HG03060 (cell line): ENCODE data around the gene IL36A.

Experiments
- ATAC-seq: cut with Tn5 transposase; IDR thresholded peaks from one replicate; pipeline ENCODE4 v1.9.1; 2021; ENCODE audit warnings: low read depth, moderate number of reproducible peaks; ENCODE audit not compliant: unreplicated experiment

The IL36A gene

DNA sequence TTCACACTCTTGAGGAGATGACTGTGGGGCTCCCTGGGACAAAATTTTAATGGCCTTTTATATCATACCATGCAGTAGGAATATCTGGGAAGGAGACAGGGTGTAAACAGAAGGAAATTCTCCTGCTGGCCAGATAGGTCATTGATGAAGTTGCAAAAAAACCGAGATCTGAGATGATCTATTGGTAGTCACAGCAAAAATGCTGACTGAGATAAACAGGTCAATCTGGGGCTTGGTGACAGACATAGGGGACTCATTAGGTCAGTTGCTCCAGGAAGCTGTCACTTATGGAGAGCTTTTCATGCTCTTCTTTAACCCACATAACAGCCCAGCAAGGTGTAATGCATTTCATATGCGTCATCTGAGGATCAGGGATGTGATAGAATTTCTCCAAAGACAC, 2.6 kb upstream of the IL36A start:
- ATAC-seq = no peak

DNA sequence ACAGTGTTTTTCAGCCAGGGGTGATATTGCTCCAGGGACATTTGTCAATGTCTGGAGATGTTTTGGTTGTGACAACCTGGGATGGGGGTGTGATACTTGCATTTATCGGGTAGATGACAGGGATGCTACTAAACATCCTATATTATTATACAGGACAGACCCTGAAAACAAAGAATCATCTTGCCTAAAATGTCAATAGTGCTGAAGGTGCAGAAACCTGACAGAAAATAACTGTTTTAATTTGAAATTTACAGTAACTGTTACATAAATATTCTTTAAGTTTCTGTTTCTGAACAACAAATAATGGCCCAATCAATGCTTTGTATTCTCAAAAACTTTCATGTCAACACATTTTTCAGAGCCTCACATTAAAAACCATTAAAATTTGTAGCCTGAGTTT, 2.0 kb downstream of the IL36A start:
- no peak for ATAC-seq

GRCh38 chr2:113009622-113010021, 4.4 kb downstream of the IL36A start:
- ATAC-seq = no peak

DNA sequence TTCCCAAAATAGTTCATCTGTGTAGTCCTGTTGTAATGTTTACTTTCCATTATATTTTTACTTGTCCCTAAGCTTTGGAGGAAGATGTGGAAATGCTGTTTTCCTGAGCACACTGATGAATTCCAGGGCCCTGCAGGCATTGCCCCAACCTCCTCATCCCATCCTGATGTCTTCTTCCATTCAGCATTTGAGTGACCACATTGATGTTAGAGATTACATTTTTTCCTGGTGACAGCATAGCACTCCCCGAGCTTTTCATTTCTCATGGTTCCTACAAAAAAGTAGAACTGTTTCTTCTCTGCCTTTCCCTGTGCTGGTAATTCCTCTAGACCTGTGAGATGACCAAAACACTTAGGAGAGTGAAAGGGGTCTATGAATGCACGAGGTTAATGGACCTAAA, 4.8 kb downstream of the IL36A start:
- no peak for ATAC-seq

GRCh38 chr2:113011108-113011507, 5.8 kb downstream of the IL36A start:
- no peak for ATAC-seq

- no peak for ATAC-seq
Measured at GRCh38 chr2:113012436-113013335, 7.4 kb downstream of the IL36A start.

DNA sequence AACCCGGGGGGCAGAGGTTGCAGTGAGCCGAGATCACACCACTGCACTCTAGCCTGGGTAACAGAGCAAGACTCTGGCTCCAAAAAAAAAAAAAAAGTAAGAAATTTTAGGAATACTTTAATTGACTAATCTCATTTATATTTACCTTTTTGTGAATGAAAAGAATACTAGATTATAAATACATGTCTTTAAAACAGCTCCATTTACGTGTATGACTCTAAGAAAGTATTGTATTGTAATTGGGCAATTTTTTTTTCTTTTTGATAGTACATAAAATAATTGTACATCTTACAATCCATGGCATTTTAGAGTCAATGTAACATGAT, 8.0 kb downstream of the IL36A start:
- ATAC-seq = no peak

- no peak for ATAC-seq
Measured at GRCh38 chr2:113014067-113014466, 8.8 kb downstream of the IL36A start.

DNA sequence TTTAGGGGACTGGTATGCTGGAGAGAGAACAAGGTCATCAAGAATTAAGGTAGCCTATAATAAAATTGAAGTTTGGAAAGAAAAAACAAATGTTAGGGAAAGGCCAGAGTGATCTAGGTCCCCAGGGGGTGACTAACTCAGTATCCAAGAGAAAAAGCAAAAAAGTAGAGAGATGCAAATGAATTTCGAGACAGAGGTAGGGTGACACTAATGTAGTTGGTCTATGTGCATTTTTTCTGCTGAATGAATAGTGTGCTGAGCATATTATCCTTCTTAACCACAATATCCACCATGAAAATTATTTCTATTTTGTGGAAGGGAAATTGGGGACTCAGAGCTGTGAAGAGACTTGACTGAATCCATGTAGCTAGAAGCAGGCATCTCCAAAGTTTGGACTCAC, 9.8 kb downstream of the IL36A start:
- no peak for ATAC-seq

DNA sequence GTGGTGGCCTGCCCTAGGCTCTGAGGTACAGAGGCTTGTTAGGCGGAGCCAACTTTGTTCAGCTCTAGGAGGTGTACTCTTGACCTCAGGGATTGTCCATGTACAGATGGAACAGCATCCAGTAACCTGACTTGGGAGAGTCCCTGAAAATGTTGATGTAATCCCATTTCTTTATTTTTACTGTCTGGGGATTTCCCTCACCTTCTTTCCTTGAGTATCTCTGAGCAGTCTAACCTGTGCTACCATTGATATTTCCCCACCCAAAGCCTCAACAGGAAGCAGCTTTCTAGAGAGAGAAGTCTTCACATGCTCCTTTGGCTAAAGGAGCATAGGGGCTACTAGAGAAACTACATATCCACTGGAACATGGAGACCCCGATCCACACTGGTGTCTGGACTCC, 10.4 kb downstream of the IL36A start:
- no peak for ATAC-seq

DNA sequence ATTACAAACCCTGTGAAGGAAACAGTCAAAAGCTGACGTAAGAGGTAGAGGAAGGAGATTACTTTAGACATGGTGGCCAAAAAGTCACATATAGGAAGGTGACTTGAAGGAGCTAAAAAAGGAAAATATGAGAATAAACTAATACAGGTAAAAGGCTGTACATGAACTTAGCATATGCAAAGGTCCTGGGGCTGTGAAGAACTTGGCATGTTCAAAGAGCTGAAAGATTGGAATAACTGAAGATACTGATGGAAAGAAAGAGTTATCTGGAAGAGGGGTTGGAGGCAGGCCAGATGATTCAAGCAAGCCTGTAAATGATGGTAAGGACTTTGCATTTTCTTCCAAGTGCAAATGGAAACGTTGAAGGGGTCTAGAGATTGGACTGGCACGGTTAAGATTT, 13.2 kb downstream of the IL36A start:
- no peak for ATAC-seq

DNA sequence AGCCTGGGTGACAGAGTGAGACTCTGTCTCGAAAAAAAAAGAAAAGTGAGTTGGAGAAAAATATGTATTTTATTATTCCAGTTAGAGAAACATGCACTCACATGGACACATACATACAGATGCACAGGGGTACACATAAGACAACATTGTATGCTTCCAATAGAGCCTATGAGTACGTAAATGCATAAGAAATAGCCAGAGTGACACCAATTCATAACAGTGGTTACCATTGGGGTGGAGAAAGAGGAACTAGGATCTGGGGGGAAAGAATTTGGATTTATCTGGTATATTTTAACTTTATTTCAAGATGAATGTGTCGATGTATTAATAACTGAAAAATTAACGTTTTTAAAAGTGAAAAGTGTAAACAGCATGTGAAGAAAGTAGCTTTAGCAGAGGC, 16.1 kb downstream of the IL36A start:
- ATAC-seq = no peak

- ATAC-seq = no peak
Measured at GRCh38 chr2:113024764-113025163, 19.5 kb downstream of the IL36A start.

GRCh38 chr2:113025737-113026136, 20.5 kb downstream of the IL36A start:
- ATAC-seq = no peak

GRCh38 chr2:113027691-113028090, 22.4 kb downstream of the IL36A start:
- ATAC-seq = no peak

- no peak for ATAC-seq
Measured at GRCh38 chr2:113028112-113028511, 22.9 kb downstream of the IL36A start.

GRCh38 chr2:113032737-113033136, 27.5 kb downstream of the IL36A start:
- ATAC-seq = no peak

DNA sequence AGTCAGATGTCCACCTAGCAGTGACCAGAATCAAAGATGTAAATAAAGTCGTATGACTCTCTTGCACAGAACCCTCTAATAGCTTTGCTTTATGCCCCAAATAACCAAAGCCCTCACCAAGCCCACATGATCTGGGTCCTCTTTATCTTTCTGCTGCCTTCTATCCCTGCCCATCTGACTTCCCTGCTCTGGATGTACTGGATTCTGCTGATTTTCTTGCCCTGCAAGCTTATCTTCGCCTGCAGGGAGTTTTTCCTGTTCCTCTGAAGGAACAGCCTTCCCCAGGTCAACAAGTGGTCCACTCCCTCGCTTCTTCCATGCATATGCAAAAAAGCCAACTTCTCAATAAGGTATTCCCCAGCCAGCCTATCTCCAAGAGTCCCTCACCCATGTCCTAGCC, 28.8 kb downstream of the IL36A start:
- ATAC-seq = no peak

DNA sequence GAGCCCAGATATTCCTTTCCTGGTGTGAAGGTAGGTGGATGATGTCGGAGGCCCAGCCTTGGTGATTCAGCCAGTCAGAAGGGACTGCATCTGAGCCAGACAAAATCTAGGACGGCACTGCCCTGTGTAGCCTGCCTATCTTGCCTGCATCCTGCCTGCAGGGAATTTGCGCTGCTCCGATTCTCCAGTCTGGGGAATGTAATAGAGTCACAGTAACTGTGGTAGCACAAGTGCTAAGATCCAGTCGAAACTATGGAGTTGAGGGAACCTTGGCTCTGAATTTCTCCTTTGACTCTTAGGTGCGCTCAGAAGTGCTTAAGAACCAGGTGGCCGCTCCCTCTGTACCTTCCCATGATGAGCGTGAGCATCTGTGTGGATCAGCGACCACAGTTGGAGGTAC, 31.5 kb downstream of the IL36A start:
- ATAC-seq = no peak

GRCh38 chr2:113038291-113038690, 33.0 kb downstream of the IL36A start:
- no peak for ATAC-seq

DNA sequence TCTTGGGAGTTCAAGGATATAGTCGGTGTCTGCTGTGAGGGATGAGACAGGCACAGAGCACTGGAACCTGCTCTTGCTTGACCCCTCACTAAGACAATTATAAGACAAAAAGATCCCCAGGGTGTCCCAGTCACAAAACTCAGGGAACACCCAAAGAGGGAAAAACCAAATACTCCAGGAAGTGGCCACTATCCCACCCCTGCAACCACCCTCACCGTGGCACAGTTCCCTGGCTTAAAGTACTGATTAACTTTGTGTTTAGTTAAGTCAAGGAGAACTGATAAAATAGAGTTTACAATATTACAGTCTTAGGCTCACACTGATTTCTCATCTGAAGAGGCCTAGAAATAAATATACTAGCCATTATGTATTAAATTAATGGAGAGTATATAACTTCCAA, 33.9 kb downstream of the IL36A start:
- no peak for ATAC-seq

GRCh38 chr2:113039719-113040118, 34.5 kb downstream of the IL36A start:
- ATAC-seq = no peak

- no peak for ATAC-seq
Measured at GRCh38 chr2:113041871-113042270, 36.6 kb downstream of the IL36A start.
